SJSA1 (cell line): ENCODE results near the gene CLDND1. TPM values are rescaled to one million over a fixed set of nuclear protein-coding genes. Genes with fewer than 3 reads are reported as not detected.

Source experiments
- DNase-seq, 2 experiments: peaks; one replicate each; pipeline ENCODE4 v3.0.0-alpha.2; 2015 to 2020; ENCODE audit warnings: low spot score in 2 of 2, low read depth in 1 of 2
- H3K27ac ChIP-seq: fragments of 250-450 bp; sonication (Bioruptor Pico); 2 replicates; pipeline ENCODE4 v1.5.1; 2020; ENCODE audit warnings: mild to moderate bottlenecking, moderate library complexity
- H3K27me3 ChIP-seq: fragments of 250-450 bp; sonication (Bioruptor Pico); replicated peaks from 2 replicates; pipeline ENCODE4 v1.5.1; 2020; ENCODE audit warnings: mild to moderate bottlenecking, moderate library complexity
- H3K36me3 ChIP-seq: fragments of 250-450 bp; sonication (Bioruptor Pico); 2 replicates; pipeline ENCODE4 v1.5.1; 2020; ENCODE audit warnings: mild to moderate bottlenecking
- H3K4me1 ChIP-seq: fragments of 250-450 bp; sonication (Bioruptor Pico); replicated peaks from 2 replicates; pipeline ENCODE4 v1.6.1; 2021; ENCODE audit warnings: mild to moderate bottlenecking
- H3K4me3 ChIP-seq: fragments of 250-450 bp; sonication (Bioruptor Pico); 2 replicates; pipeline ENCODE4 v1.5.1; 2020; ENCODE audit warnings: mild to moderate bottlenecking
- H3K9me3 ChIP-seq: fragments of 250-450 bp; sonication (Bioruptor Pico); replicated peaks from 2 replicates; pipeline ENCODE4 v1.5.1; 2020; ENCODE audit warnings: mild to moderate bottlenecking
- total RNA-seq: library from RNA; depleted of rRNA; stranded (reverse); fragments of >200 nt; shearing (Covaris generic); gene quantifications from 2 replicates; pipeline ENCODE4 v1.2.3, GENCODE V29; 2014

Gene CLDND1
- total RNA-seq, 1 experiment from 2014 or later: 213 TPM

DNA sequence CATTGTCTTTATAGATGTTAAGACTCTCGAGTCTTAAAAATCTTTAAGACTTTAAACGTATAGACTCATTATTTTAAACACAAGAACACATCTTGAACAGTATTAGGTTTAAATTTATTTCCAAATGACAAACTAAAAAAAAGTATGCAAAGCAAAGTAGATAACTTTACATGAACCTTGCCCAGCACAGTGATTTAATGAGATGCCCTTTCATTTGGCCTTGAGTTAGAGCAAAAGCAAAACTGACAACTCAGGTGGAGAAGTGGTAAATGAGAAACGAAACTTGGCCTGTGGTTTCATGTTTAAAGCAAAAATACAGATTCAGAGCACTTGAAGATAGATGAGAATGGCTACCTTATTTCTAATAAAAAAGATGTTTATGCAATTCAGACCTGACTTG lies 17.6 kb upstream of the CLDND1 start:
- no peaks in the 10 kb centered on the region for H3K36me3 ChIP-seq
- no peaks in the 10 kb centered on the region for H3K4me1 ChIP-seq
- DNase-seq: no peak
- H3K27me3 ChIP-seq: no peaks in the 10 kb centered on the region
- no peak overlapping the region for H3K4me3 ChIP-seq
- H3K27ac ChIP-seq: no peak overlapping the region
- no peaks in the 10 kb centered on the region for H3K9me3 ChIP-seq

- DNase-seq: no peak
- no peaks in the 10 kb centered on the region for H3K27me3 ChIP-seq
- no peaks in the 10 kb centered on the region for H3K4me1 ChIP-seq
- H3K27ac ChIP-seq: no peak overlapping the region
- H3K4me3 ChIP-seq: no peak overlapping the region
- no peaks in the 10 kb centered on the region for H3K36me3 ChIP-seq
- no peaks in the 10 kb centered on the region for H3K9me3 ChIP-seq
These were observed 13.8 kb upstream of the CLDND1 start for GRCh38 chr3:98536456-98537017.

- no peaks in the 10 kb centered on the region for H3K4me1 ChIP-seq
- H3K27ac ChIP-seq: no peak overlapping the region
- H3K27me3 ChIP-seq: no peaks in the 10 kb centered on the region
- no peaks in the 10 kb centered on the region for H3K36me3 ChIP-seq
- DNase-seq: no peak
- H3K4me3 ChIP-seq: no peak overlapping the region
- H3K9me3 ChIP-seq: no peaks in the 10 kb centered on the region
These were observed 12.0 kb upstream of the CLDND1 start for GRCh38 chr3:98534734-98535133.

- no peaks in the 10 kb centered on the region for H3K4me1 ChIP-seq
- H3K36me3 ChIP-seq: no peaks in the 10 kb centered on the region
- no peak for DNase-seq
- H3K9me3 ChIP-seq: no peaks in the 10 kb centered on the region
- no peak overlapping the region for H3K27ac ChIP-seq
- no peak overlapping the region for H3K4me3 ChIP-seq
- no peaks in the 10 kb centered on the region for H3K27me3 ChIP-seq
These were observed 11.5 kb upstream of the CLDND1 start for GRCh38 chr3:98534168-98534567.

GRCh38 chr3:98532709-98533571 lies 10.2 kb upstream of the CLDND1 start:
- Histone ChIP-seq H3K4me1 (no peaks in the 10 kb centered on the region), H3K4me3 (no peak overlapping the region), H3K27me3 (no peaks in the 10 kb centered on the region), H3K9me3 (no peaks in the 10 kb centered on the region), H3K36me3 (no peaks in the 10 kb centered on the region), H3K27ac (no peak overlapping the region)
- no peak for DNase-seq

DNA sequence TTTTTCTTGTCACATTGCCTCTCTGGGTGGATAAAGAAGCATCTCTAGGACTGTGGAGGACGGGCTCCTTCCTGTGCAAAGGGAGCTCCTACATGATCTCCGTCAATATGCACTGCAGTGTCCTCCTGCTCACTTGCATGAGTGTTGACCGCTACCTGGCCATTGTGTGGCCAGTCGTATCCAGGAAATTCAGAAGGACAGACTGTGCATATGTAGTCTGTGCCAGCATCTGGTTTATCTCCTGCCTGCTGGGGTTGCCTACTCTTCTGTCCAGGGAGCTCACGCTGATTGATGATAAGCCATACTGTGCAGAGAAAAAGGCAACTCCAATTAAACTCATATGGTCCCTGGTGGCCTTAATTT lies 9.6 kb upstream of the CLDND1 start:
- Histone ChIP-seq H3K4me1 (no peaks in the 10 kb centered on the region), H3K27ac (no peak overlapping the region), H3K27me3 (no peaks in the 10 kb centered on the region), H3K9me3 (no peaks in the 10 kb centered on the region), H3K36me3 (no peaks in the 10 kb centered on the region), H3K4me3 (no peak overlapping the region)
- no peak for DNase-seq

GRCh38 chr3:98531622-98532274 lies 9.0 kb upstream of the CLDND1 start, which contains the start of gene GPR15:
Gene GPR15 (plus strand): TSS chr3:98531978. CDS start chr3:98532034, 56 bp downstream.
- Histone ChIP-seq H3K36me3 (no peaks in the 10 kb centered on the region), H3K9me3 (no peaks in the 10 kb centered on the region), H3K4me3 (no peak within 1 kb of the TSS), H3K27me3 (no peaks in the 10 kb centered on the region), H3K27ac (no peak within 1 kb of the TSS), H3K4me1 (no peaks in the 10 kb centered on the region)
- DNase-seq: no peak

DNA sequence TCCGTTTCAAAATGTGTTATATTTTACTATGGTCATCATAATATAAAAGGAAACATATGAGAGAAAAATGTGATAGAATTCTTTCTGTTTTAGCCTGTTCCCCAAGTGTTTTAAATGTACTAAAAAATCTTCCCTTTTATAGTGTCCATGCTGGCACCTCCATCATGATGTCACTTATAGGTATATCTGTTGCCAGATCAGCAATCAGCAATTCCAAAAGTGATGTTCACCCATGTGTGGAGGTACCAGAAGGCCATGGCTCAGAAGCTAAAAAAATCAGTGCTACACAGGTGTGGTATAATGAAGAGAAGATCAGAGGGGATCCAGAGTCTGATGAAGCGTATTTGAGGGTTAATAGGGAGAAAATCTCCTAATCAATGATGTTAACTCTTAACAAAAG lies 8.0 kb upstream of the CLDND1 start:
- Histone ChIP-seq H3K4me3 (no peak overlapping the region), H3K27ac (no peak overlapping the region), H3K36me3 (no peaks in the 10 kb centered on the region), H3K4me1 (no peaks in the 10 kb centered on the region), H3K9me3 (no peaks in the 10 kb centered on the region), H3K27me3 (no peaks in the 10 kb centered on the region)
- no peak for DNase-seq

GRCh38 chr3:98529856-98530459 lies 7.3 kb upstream of the CLDND1 start:
- Histone ChIP-seq H3K4me3 (no peak overlapping the region), H3K27ac (no peak overlapping the region), H3K36me3 (no peaks in the 10 kb centered on the region), H3K4me1 (no peaks in the 10 kb centered on the region), H3K9me3 (no peaks in the 10 kb centered on the region), H3K27me3 (no peaks in the 10 kb centered on the region)
- DNase-seq: no peak

- Histone ChIP-seq H3K27ac (no peak overlapping the region), H3K9me3 (no peaks in the 10 kb centered on the region), H3K36me3 (no peaks in the 10 kb centered on the region), H3K27me3 (no peaks in the 10 kb centered on the region), H3K4me1 (no peaks in the 10 kb centered on the region), H3K4me3 (no peak overlapping the region)
- DNase-seq: no peak
These were observed 6.0 kb upstream of the CLDND1 start for GRCh38 chr3:98528474-98529346.

DNA sequence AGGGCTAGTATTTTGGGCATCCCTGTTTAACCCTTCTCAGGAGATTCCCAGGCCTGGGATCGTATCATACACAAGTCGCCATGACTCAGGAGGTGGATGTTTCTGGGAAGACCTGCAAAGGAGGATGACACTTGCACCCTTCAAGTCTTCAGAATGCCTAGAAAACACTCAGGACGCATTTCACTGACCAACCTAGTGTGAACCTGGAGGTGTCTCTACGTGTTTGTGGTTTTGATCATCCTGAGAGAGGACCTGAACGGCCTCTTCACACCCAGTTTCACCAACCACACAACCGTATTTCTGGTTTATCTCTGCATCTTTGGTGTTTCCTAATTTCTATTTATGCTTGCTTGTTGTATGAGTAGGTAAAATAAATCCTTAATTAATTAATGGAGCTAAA lies 2.8 kb upstream of the CLDND1 start:
- Histone ChIP-seq H3K36me3 (peaks cover 22% of the 10 kb centered on the region), H3K4me3 (no peak overlapping the region), H3K27me3 (no peaks in the 10 kb centered on the region), H3K9me3 (no peaks in the 10 kb centered on the region), H3K4me1 (peaks cover 15% of the 10 kb centered on the region), H3K27ac (no peak overlapping the region)
- no peak for DNase-seq

DNA sequence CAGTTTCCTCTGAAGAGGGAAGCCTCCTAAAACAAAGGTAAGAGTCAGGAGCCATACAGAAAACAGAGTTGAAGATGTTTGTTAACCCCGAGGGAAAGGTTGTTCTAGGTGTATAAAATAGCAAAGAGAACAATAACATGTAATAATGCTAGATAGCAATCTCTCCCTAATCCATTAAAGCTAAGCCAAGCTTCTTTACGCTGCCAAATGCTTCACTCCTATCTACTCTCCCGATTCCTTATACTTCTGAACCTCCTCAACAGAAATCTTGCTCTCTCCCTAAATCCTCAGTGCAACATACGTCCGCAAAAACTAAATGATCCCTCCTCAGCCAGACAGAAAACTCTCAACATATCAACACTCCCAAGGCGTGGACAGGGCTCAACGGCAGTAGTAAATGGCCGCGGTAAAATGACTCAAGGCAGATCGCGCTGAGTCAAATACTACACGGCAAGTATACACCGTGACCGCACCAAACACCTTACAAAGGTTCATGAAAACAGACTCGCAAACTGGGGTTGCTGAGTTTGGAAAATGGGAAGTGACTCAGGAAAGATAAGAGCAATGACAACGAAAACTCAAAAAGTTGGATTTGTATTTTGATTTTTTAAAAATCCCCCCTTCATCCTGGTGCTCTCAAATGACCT lies 682 bp downstream of the CLDND1 start:
- H3K9me3 ChIP-seq: no peaks in the 10 kb centered on the region; the same call in 1 of the 2 replicates
- peak overlapping the region; percentile 92 for H3K27ac ChIP-seq
- peak; percentile 46 to 52 for DNase-seq
- peaks cover 55% of the 10 kb centered on the region for H3K36me3 ChIP-seq
- H3K27me3 ChIP-seq: no peaks in the 10 kb centered on the region
- H3K4me3 ChIP-seq: peak overlapping the region; percentile 92
- peaks cover 15% of the 10 kb centered on the region for H3K4me1 ChIP-seq

DNA sequence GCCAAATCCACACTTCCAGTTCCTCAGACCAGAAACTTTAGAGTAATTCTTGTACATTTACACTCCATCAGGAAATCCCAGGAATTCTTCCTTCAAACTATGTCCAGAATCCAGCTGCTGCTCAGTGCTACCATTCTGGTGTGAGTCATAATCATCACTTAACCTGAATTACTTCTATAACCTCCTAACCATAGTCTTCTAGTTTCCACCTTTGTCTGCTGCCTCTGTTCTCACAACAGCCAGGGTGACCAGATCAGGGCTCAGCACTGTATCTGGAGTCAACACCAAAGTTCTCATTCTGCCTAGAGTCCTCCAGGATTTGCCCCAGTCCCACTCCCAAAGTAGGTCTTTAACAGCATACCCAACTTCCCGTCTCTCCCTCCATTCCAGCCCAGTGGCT lies 3.4 kb downstream of the CLDND1 start:
- H3K36me3 ChIP-seq: peaks cover 79% of the 10 kb centered on the region

More for the DNA sequence above, 3.4 kb downstream of the CLDND1 start:
- peaks cover 15% of the 10 kb centered on the region for H3K4me1 ChIP-seq
- H3K27ac ChIP-seq: no peak overlapping the region
- no peak overlapping the region for H3K4me3 ChIP-seq
- no peaks in the 10 kb centered on the region; the same call in 1 of the 2 replicates for H3K9me3 ChIP-seq
- H3K27me3 ChIP-seq: no peaks in the 10 kb centered on the region
- DNase-seq: no peak
